HG02981 (cell line): Measurements from ENCODE around the gene RGS13.
"Not testable (repeated sequence)": the region's sequence is repeated elsewhere in the genome, so short reads cannot be mapped to it uniquely, and the experiment has no call there.

Experiments
- ATAC-seq: cut with Tn5 transposase; IDR thresholded peaks from one replicate; pipeline ENCODE4 v1.9.1; 2021; ENCODE audit warnings: mild to moderate bottlenecking, moderate library complexity; ENCODE audit not compliant: unreplicated experiment

RGS13 gene

GRCh38 chr1:192669174-192669573 is 33.2 kb downstream of the RGS13 start:
- no peak for ATAC-seq

- ATAC-seq: no peak
Measured at GRCh38 chr1:192675716-192676115, 39.8 kb downstream of the RGS13 start.

- ATAC-seq: no peak
Measured at GRCh38 chr1:192678099-192678498, 42.2 kb downstream of the RGS13 start.

GRCh38 chr1:192682335-192682734 is 46.4 kb downstream of the RGS13 start:
- no peak for ATAC-seq

- not testable (repeated sequence) for ATAC-seq
Measured at GRCh38 chr1:192683081-192683480, 47.1 kb downstream of the RGS13 start.

- no peak for ATAC-seq
Measured at GRCh38 chr1:192689459-192689858, 53.5 kb downstream of the RGS13 start.

GRCh38 chr1:192691041-192691440 is 55.1 kb downstream of the RGS13 start:
- no peak for ATAC-seq

- ATAC-seq: peak; percentile 58
Measured at GRCh38 chr1:192696082-192696481, 60.1 kb downstream of the RGS13 start.

- ATAC-seq: no peak
Measured at GRCh38 chr1:192697771-192698170, 61.8 kb downstream of the RGS13 start.

GRCh38 chr1:192698731-192699130 is 62.8 kb downstream of the RGS13 start:
- no peak for ATAC-seq

- no peak for ATAC-seq
Measured at GRCh38 chr1:192700834-192701271, 64.9 kb downstream of the RGS13 start.

GRCh38 chr1:192702212-192702902 is 66.4 kb downstream of the RGS13 start:
- ATAC-seq: no peak

- ATAC-seq: peak; percentile 71
Measured at GRCh38 chr1:192703283-192704206, 67.6 kb downstream of the RGS13 start.

GRCh38 chr1:192705510-192705909 is 69.6 kb downstream of the RGS13 start:
- ATAC-seq: no peak

GRCh38 chr1:192706936-192707335 is 71.0 kb downstream of the RGS13 start:
- no peak for ATAC-seq

- no peak for ATAC-seq
Measured at GRCh38 chr1:192707978-192708547, 72.1 kb downstream of the RGS13 start.

GRCh38 chr1:192709544-192709943 is 73.6 kb downstream of the RGS13 start:
- no peak for ATAC-seq
